Neuronal stem cell (in vitro differentiated cells): ENCODE results near the gene SMPDL3B.

ENCODE experiments used
- DNase-seq: peaks from one replicate; pipeline ENCODE4 v3.0.0-alpha.2; 2013; ENCODE audit warnings: low spot score
- H2AFZ ChIP-seq: one replicate; pipeline ENCODE4 v1.6.1; 2013; ENCODE audit warnings: mild to moderate bottlenecking, low read length, inconsistent platforms
- H2AK5ac ChIP-seq: 2 replicates; pipeline ENCODE4 v1.6.1; 2013; ENCODE audit warnings: low read depth, mild to moderate bottlenecking, inconsistent platforms, low read length, moderate library complexity, mixed read lengths
- H2BK120ac ChIP-seq: 2 replicates; pipeline ENCODE4 v1.6.1; 2013; ENCODE audit warnings: low read depth, mild to moderate bottlenecking, inconsistent platforms, low read length, moderate library complexity, mixed read lengths
- H2BK12ac ChIP-seq: one replicate; pipeline ENCODE4 v1.6.1; 2013; ENCODE audit warnings: low read length, inconsistent platforms
- H2BK15ac ChIP-seq: 2 replicates; pipeline ENCODE4 v1.6.1; 2013; ENCODE audit warnings: mild to moderate bottlenecking, low read length, inconsistent platforms, mixed read lengths
- H2BK5ac ChIP-seq: one replicate; pipeline ENCODE4 v1.6.1; 2013; ENCODE audit warnings: inconsistent platforms, mild to moderate bottlenecking, low read length, moderate library complexity
- H3K14ac ChIP-seq: one replicate; pipeline ENCODE4 v1.6.1; 2013; ENCODE audit warnings: low read length, inconsistent platforms
- H3K18ac ChIP-seq: 2 replicates; pipeline ENCODE4 v1.6.1; 2013; ENCODE audit warnings: low read length, inconsistent platforms
- H3K23ac ChIP-seq: 2 replicates; pipeline ENCODE4 v1.6.1; 2013; ENCODE audit warnings: low read depth, mild to moderate bottlenecking, mixed read lengths, low read length, inconsistent platforms; ENCODE audit not compliant: poor library complexity
- H3K27ac ChIP-seq: replicated peaks from 3 replicates; pipeline ENCODE4 v1.5.1; 2013; ENCODE audit warnings: low read length, inconsistent platforms
- H3K27me3 ChIP-seq, 3 experiments: 2 replicates each; pipeline ENCODE4 v1.6.1; 2013; ENCODE audit warnings: low read length in 3 of 3, mild to moderate bottlenecking in 2 of 3, inconsistent platforms in 1 of 3, low read depth in 1 of 3, mixed read lengths in 1 of 3, moderate library complexity in 1 of 3; ENCODE audit not compliant: control insufficient read depth in 3 of 3, insufficient read depth in 3 of 3
- H3K36me3 ChIP-seq, 2 donors: replicated peaks in 1 of 2; 2 replicates each; pipeline ENCODE4 v1.6.1; 2013; ENCODE audit warnings: low read length in 2 of 2; ENCODE audit not compliant: control insufficient read depth in 2 of 2, insufficient read depth in 2 of 2
- H3K4ac ChIP-seq: 2 replicates; pipeline ENCODE4 v1.6.1; 2013; ENCODE audit warnings: inconsistent platforms, mild to moderate bottlenecking, low read length, moderate library complexity
- H3K4me1 ChIP-seq, 2 donors: 1 replicate in 1 of 2; 2 replicates in 1 of 2; pipeline ENCODE4 v1.6.1; 2013; ENCODE audit warnings: low read length in 2 of 2, low read depth in 1 of 2; ENCODE audit not compliant: control insufficient read depth in 2 of 2, insufficient read depth in 1 of 2
- H3K4me2 ChIP-seq: one replicate; pipeline ENCODE4 v1.6.1; 2013; ENCODE audit warnings: mild to moderate bottlenecking, low read length, inconsistent platforms; ENCODE audit not compliant: insufficient read depth, poor library complexity, severe bottlenecking
- H3K4me3 ChIP-seq, 2 donors: 2 replicates each; pipeline ENCODE4 v1.5.1; 2013; ENCODE audit warnings: low read length in 2 of 2, mild to moderate bottlenecking in 2 of 2, inconsistent platforms in 1 of 2, moderate library complexity in 1 of 2
- H3K79me1 ChIP-seq: one replicate; pipeline ENCODE4 v1.6.1; 2013; ENCODE audit warnings: low read depth, mild to moderate bottlenecking, inconsistent platforms, low read length, moderate library complexity
- H3K9ac ChIP-seq: one replicate; pipeline ENCODE4 v1.6.1; 2013; ENCODE audit warnings: mild to moderate bottlenecking, low read depth, low read length, inconsistent platforms; ENCODE audit not compliant: poor library complexity
- H3K9me3 ChIP-seq, 2 donors: replicated peaks in 1 of 2; 2 replicates each; pipeline versions ENCODE3 to v1.6.1; 2013; ENCODE audit warnings: low read length in 2 of 2, mild to moderate bottlenecking in 2 of 2, inconsistent platforms in 1 of 2, low read depth in 1 of 2, mixed read lengths in 1 of 2, moderate library complexity in 1 of 2; ENCODE audit not compliant: control insufficient read depth in 2 of 2, insufficient read depth in 1 of 2
- H4K8ac ChIP-seq: one replicate; pipeline ENCODE4 v1.6.1; 2013; ENCODE audit warnings: low read depth, mild to moderate bottlenecking, inconsistent platforms, low read length, moderate library complexity
- H4K91ac ChIP-seq: one replicate; pipeline ENCODE4 v1.6.1; 2013; ENCODE audit warnings: low read length, low read depth, mild to moderate bottlenecking, inconsistent platforms; ENCODE audit not compliant: poor library complexity
- WGBS, 2 donors: extraction: QIAGEN DNeasy Blood & Tissue Kit; methylation state at CpG; one replicate each; pipeline ENCODE4 v1.1.7; 2013; ENCODE audit warnings: missing lambda C conversion rate in 2 of 2, mixed read lengths in 1 of 2; ENCODE audit not compliant: insufficient read length in 2 of 2, insufficient replicate concordance in 1 of 2; ENCODE audit errors: extremely low coverage in 2 of 2; 5-methylcytosine and 5-hydroxymethylcytosine counted together

Gene SMPDL3B

DNA sequence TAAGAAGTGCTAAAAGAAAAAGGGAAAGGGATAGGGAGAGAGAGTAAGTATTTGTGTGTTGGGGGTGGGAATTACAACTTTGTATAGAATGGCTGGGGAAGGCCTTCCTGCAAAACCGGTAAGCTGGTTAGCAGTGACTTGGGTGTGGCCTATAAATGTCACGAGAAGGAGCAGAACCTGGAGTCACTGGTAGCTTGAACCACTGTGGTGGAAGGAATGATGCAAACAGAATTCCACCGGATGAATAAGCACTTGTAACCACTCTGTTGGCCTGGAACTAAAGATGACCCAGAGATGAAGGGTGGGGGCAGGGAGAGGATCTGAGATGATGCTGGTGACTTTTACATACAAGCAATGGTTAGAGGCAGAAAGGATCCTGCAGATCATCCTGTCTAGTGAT lies 33.9 kb downstream of the SMPDL3B start:
- H3K4me2 ChIP-seq = no peak overlapping the region
- no peak overlapping the region for H2BK120ac ChIP-seq
- no peak overlapping the region for H2AK5ac ChIP-seq
- H3K4ac ChIP-seq = no peak overlapping the region
- no CpG with 5 or more reads among the region's 3 CpGs for WGBS, 2 donors
- no peak overlapping the region for H4K8ac ChIP-seq
- no peaks in the 10 kb centered on the region for H3K4me1 ChIP-seq
- no peak overlapping the region for H2BK12ac ChIP-seq
- H3K18ac ChIP-seq = no peak overlapping the region
- no peak overlapping the region for H2AFZ ChIP-seq
- no peak overlapping the region for H3K14ac ChIP-seq
- peaks cover 20 to 28% of the 10 kb centered on the region in 2 donors for H3K36me3 ChIP-seq
- no peak overlapping the region for H3K27ac ChIP-seq
- DNase-seq = no peak
- H3K27me3 ChIP-seq = no peaks in the 10 kb centered on the region
- no peak overlapping the region for H3K23ac ChIP-seq
- no peak overlapping the region for H3K9ac ChIP-seq
- H3K9me3 ChIP-seq = no peaks in the 10 kb centered on the region
- H3K4me3 ChIP-seq = no peak overlapping the region
- no peak overlapping the region for H2BK5ac ChIP-seq
- H2BK15ac ChIP-seq = no peak overlapping the region
- no peaks in the 10 kb centered on the region for H3K79me1 ChIP-seq
- no peak overlapping the region for H4K91ac ChIP-seq

DNA sequence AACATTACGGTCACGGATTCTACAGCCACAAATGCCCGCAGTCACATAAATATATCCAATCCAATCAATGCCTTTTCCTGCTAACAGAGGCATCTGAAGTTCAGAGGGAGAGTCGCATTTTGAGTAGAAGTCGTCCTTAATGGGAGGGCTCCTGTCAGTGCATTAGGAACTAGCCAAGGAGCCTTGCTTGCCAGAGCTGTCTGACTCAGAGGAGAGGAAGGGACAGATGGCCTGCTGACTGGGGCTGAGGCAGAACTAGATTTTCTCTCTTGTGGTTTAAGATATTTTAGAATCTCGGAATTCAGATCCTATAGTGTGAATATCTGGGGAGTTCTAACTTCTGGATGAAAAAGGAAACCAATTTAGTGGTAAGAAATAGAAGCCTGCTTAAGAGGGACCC lies 35.6 kb downstream of the SMPDL3B start:
- Histone ChIP-seq H2BK12ac (no peak overlapping the region), H3K23ac (no peak overlapping the region), H3K4me2 (no peak overlapping the region), H3K18ac (no peak overlapping the region), H3K79me1 (no peaks in the 10 kb centered on the region), H2BK5ac (no peak overlapping the region), H2BK120ac (no peak overlapping the region), H3K9ac (no peak overlapping the region), H3K27me3 (no peaks in the 10 kb centered on the region), H3K27ac (no peak overlapping the region), H3K4me1 (no peaks in the 10 kb centered on the region), H2AK5ac (no peak overlapping the region), H3K4me3 (peak overlapping the region in 1 of 2 donors; percentile 67), H4K8ac (no peak overlapping the region), H4K91ac (no peak overlapping the region), H2AFZ (no peak overlapping the region), H3K4ac (no peak overlapping the region), H3K36me3 (peaks cover 20 to 41% of the 10 kb centered on the region in 2 donors), H3K14ac (no peak overlapping the region), H2BK15ac (no peak overlapping the region), H3K9me3 (no peaks in the 10 kb centered on the region)
- WGBS, 2 donors = no CpG with 5 or more reads among the region's 6 CpGs
- DNase-seq = no peak

DNA sequence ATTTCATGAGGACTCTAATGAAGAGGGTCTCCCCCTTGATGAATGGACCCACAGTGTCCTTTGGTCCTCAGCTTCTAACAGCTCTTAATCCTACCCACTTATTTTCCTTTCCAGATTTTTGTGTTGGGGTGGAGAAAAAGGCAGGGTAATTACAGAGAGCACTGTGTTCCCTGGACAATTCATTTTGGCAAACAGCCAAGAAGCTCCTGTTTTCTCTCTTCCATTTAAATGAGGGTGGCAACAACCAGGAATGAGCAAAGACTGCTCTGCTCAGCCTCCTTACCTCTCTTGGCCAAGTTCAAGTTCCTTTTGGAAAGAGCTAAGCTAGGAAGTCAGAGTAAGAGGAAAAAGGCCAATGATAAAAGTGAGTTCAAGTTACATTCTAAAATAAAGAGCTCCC lies 36.9 kb downstream of the SMPDL3B start:
- no peak overlapping the region for H3K27ac ChIP-seq
- no peaks in the 10 kb centered on the region for H3K4me1 ChIP-seq
- no peak overlapping the region for H2BK5ac ChIP-seq
- H3K4me3 ChIP-seq = no peak overlapping the region
- no peak overlapping the region for H4K91ac ChIP-seq
- H3K9me3 ChIP-seq = no peaks in the 10 kb centered on the region
- H3K27me3 ChIP-seq = no peaks in the 10 kb centered on the region
- H3K18ac ChIP-seq = no peak overlapping the region
- no peak overlapping the region for H3K23ac ChIP-seq
- no peaks in the 10 kb centered on the region for H3K79me1 ChIP-seq
- no peak overlapping the region for H2AK5ac ChIP-seq
- no peak overlapping the region for H3K4ac ChIP-seq
- H2BK12ac ChIP-seq = no peak overlapping the region
- H3K14ac ChIP-seq = no peak overlapping the region
- H4K8ac ChIP-seq = no peak overlapping the region
- no peak overlapping the region for H2AFZ ChIP-seq
- H2BK15ac ChIP-seq = no peak overlapping the region
- no peak overlapping the region for H2BK120ac ChIP-seq
- DNase-seq = no peak
- H3K9ac ChIP-seq = no peak overlapping the region
- peaks cover 17 to 48% of the 10 kb centered on the region in 2 donors for H3K36me3 ChIP-seq
- H3K4me2 ChIP-seq = no peak overlapping the region

DNA sequence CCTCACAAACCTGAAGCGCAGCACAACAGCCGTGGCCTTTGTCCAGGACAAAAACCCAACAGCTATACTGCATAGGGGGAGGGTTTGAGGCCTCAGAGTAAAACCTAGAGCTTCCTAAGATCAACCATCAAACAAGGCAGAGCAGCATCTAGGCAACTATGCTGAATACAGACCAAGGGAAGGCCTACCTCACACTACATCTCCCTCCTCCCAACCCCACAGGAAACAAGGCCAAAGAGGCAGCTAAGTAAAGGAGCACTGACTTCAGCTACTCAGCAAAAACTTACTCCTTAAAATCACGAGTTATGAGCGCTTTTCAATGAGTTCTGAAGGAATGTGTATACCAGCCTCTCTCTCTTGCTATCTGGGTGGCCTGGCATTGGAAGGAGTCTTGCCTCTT lies 37.3 kb downstream of the SMPDL3B start:
- H3K4ac ChIP-seq = no peak overlapping the region
- no peak overlapping the region for H3K4me3 ChIP-seq
- no peak overlapping the region for H2BK5ac ChIP-seq
- no peak overlapping the region for H4K91ac ChIP-seq
- H2BK12ac ChIP-seq = no peak overlapping the region
- no peak overlapping the region for H3K4me2 ChIP-seq
- H3K4me1 ChIP-seq = no peaks in the 10 kb centered on the region
- H3K9me3 ChIP-seq = no peaks in the 10 kb centered on the region
- H3K27ac ChIP-seq = no peak overlapping the region
- H2BK120ac ChIP-seq = no peak overlapping the region
- no peak overlapping the region for H2BK15ac ChIP-seq
- no peak overlapping the region for H2AFZ ChIP-seq
- peaks cover 16 to 52% of the 10 kb centered on the region in 2 donors for H3K36me3 ChIP-seq
- no peak overlapping the region for H3K23ac ChIP-seq
- no peak overlapping the region for H3K14ac ChIP-seq
- H3K9ac ChIP-seq = no peak overlapping the region
- no peak overlapping the region for H3K18ac ChIP-seq
- no CpG with 5 or more reads among the region's 4 CpGs for WGBS, 2 donors
- H3K27me3 ChIP-seq = no peaks in the 10 kb centered on the region
- no peak for DNase-seq
- H2AK5ac ChIP-seq = no peak overlapping the region
- H3K79me1 ChIP-seq = no peaks in the 10 kb centered on the region
- H4K8ac ChIP-seq = no peak overlapping the region
